Smooth muscle cell (in vitro differentiated cells): ENCODE measurements around the gene PCDHAC2. TPM values are rescaled to one million over a fixed set of nuclear protein-coding genes. Genes with fewer than 3 reads are reported as not detected.
A peak's percentile ranks its signal among the peaks of the same experiment; 100 is the strongest.

Experiments
- DNase-seq: peaks from one replicate; lab custom pipeline; 2025; ENCODE audit not compliant: unreplicated experiment; lab: John Stamatoyannopoulos, UW
- H2AFZ ChIP-seq: fragments of 200-600 bp; sonication (generic); 2 replicates; pipeline ENCODE4 v1.6.0; 2016; ENCODE audit warnings: antibody characterized with exemption, low read depth, mild to moderate bottlenecking
- H3F3A ChIP-seq: fragments of 200-600 bp; sonication (generic); 2 replicates; pipeline ENCODE4 v1.6.0; 2017; ENCODE audit warnings: antibody characterized with exemption, low read depth
- H3K27ac ChIP-seq: fragments of 200-600 bp; sonication (generic); 2 replicates; pipeline ENCODE4 v1.5.1; 2016; ENCODE audit warnings: low read depth, mild to moderate bottlenecking
- H3K27me3 ChIP-seq: fragments of 200-600 bp; sonication (generic); 2 replicates; pipeline ENCODE4 v1.6.1; 2016; ENCODE audit warnings: low read depth, mild to moderate bottlenecking
- H3K36me3 ChIP-seq: fragments of 200-600 bp; sonication (generic); 2 replicates; pipeline ENCODE4 v1.5.1; 2016; ENCODE audit warnings: low read depth
- H3K4me1 ChIP-seq: fragments of 200-600 bp; sonication (generic); 2 replicates; pipeline ENCODE4 v1.5.1; 2016; ENCODE audit warnings: low read depth
- H3K4me2 ChIP-seq: fragments of 200-600 bp; sonication (generic); 2 replicates; pipeline ENCODE4 v1.6.0; 2016; ENCODE audit warnings: mild to moderate bottlenecking
- H3K4me3 ChIP-seq: fragments of 200-600 bp; sonication (generic); 2 replicates; pipeline ENCODE4 v1.5.1; 2016; ENCODE audit warnings: mild to moderate bottlenecking
- H3K79me2 ChIP-seq: fragments of 200-600 bp; sonication (generic); 2 replicates; pipeline ENCODE4 v1.6.0; 2016; ENCODE audit warnings: low read depth, mild to moderate bottlenecking
- H3K9ac ChIP-seq: fragments of 200-600 bp; sonication (generic); 2 replicates; pipeline ENCODE4 v1.6.0; 2016; ENCODE audit warnings: low read depth
- H3K9me3 ChIP-seq: fragments of 200-600 bp; sonication (generic); replicated peaks from 2 replicates; pipeline ENCODE4 v1.5.1; 2016; ENCODE audit warnings: low read depth
- H4K20me1 ChIP-seq: fragments of 200-600 bp; sonication (generic); 2 replicates; pipeline ENCODE4 v1.6.0; 2016; ENCODE audit warnings: low read depth
- CTCF ChIP-seq: fragments of 200-600 bp; sonication (generic); IDR thresholded peaks from 2 replicates; pipeline ENCODE4 v1.5.1; 2017; ENCODE audit warnings: borderline replicate concordance, mild to moderate bottlenecking, antibody characterized with exemption; ENCODE audit not compliant: insufficient read depth, poor library complexity, severe bottlenecking
- WGBS: methylation state at CpG from one replicate; pipeline ENCODE4 v1.1.7; 2016; ENCODE audit warnings: low lambda C conversion rate; 5-methylcytosine and 5-hydroxymethylcytosine counted together
- polyA plus RNA-seq: library from polyadenylated mRNA; unstranded; fragments of >200 nt; fragmentation: Nextera tagmentation; extraction: Ambion mirVana; gene quantifications from 2 replicates; pipeline ENCODE4 v1.2.1, GENCODE V29; 2016
- total RNA-seq: library from RNA; depleted of rRNA; stranded (reverse); fragments of >200 nt; gene quantifications from 2 replicates; pipeline ENCODE4 v1.2.3, GENCODE V29; 2014

Gene PCDHAC2
- total and polyA plus RNA-seq, 2 experiments from 2014 or later, result 4.7 to 5.2 TPM

- no peak overlapping the region for H2AFZ ChIP-seq
- TF ChIP-seq CTCF, result no peak
- no peaks in the 10 kb centered on the region for H3K9me3 ChIP-seq
- H4K20me1 ChIP-seq, result no peaks in the 10 kb centered on the region
- no peak for DNase-seq
- H3K27me3 ChIP-seq, result no peaks in the 10 kb centered on the region
- H3K9ac ChIP-seq, result no peak overlapping the region
- H3K36me3 ChIP-seq, result no peaks in the 10 kb centered on the region
- 36% methylated on average over 5 of the region's 5 CpGs for WGBS
- no peak overlapping the region for H3K27ac ChIP-seq
- H3K4me2 ChIP-seq, result peak overlapping the region; percentile 34
- peaks cover 11% of the 10 kb centered on the region for H3F3A ChIP-seq
- H3K79me2 ChIP-seq, result no peaks in the 10 kb centered on the region
- H3K4me1 ChIP-seq, result peaks cover 18% of the 10 kb centered on the region
- no peak overlapping the region for H3K4me3 ChIP-seq
These were observed 15.9 kb downstream of the PCDHAC2 start for GRCh38 chr5:140982083-140982716.

DNA sequence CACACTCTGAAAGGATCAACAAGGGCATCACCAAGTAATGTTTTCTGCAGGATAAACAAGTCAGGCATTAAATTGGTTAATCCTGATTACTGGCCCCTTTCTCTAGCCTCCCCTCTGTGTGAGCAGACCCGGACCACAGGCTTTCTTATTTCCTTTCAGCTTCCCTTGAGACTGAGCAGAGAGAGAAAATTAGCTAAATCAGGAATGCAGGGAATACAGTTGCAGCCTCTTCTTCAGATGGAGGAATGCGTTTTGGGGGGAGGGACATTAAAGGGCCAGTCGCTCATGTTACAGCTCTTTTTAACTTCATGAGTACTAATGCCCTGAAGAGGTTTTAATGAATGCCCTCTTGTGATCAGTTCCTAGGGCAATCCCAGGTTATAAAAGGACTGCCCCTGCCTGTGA lies 19.8 kb downstream of the PCDHAC2 start:
- Histone ChIP-seq H3K9me3 (no peaks in the 10 kb centered on the region), H3F3A (peaks cover 7% of the 10 kb centered on the region), H3K79me2 (no peaks in the 10 kb centered on the region), H3K27ac (peak overlapping the region; percentile 93), H3K4me3 (no peak overlapping the region), H3K9ac (no peak overlapping the region), H3K4me1 (peaks cover 48% of the 10 kb centered on the region), H3K4me2 (peak overlapping the region; percentile 73), H2AFZ (no peak overlapping the region), H3K27me3 (no peaks in the 10 kb centered on the region), H4K20me1 (no peaks in the 10 kb centered on the region), H3K36me3 (no peaks in the 10 kb centered on the region)
- no peak for TF ChIP-seq CTCF
- 0% methylated on average over 3 of the region's 3 CpGs for WGBS
- no peak for DNase-seq

DNA sequence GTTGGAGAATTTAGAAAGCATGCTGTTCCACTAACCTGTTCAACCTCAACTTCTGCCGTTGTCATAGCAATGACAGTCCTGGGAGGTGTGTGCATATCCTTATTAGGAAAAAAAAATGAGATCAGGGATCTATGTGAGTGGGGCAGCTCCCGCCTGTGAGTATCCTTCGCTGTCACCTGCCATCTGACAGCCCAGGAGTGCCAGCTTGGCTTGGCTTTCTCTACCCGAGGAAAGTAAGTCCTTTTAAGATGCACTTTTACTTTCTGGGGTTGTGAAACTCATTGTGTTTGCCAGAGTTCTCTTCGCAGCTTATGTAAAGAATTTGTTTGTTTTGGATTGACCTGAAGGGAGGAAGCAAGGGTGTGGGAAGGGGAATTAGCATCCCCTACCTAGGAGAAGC lies 21.8 kb downstream of the PCDHAC2 start:
- Histone ChIP-seq H3F3A (peaks cover 7% of the 10 kb centered on the region), H3K36me3 (no peaks in the 10 kb centered on the region), H2AFZ (no peak overlapping the region), H4K20me1 (no peaks in the 10 kb centered on the region), H3K4me3 (no peak overlapping the region), H3K79me2 (no peaks in the 10 kb centered on the region), H3K4me1 (peaks cover 48% of the 10 kb centered on the region), H3K27ac (peak overlapping the region; percentile 93), H3K4me2 (peak overlapping the region; percentile 64), H3K9ac (peak overlapping the region; percentile 74), H3K27me3 (no peaks in the 10 kb centered on the region), H3K9me3 (no peaks in the 10 kb centered on the region)
- WGBS, result 66% methylated on average over 5 of the region's 5 CpGs
- no peak for TF ChIP-seq CTCF
- DNase-seq, result no peak

- H4K20me1 ChIP-seq, result no peaks in the 10 kb centered on the region
- peak overlapping the region; percentile 74 for H3K9ac ChIP-seq
- no peaks in the 10 kb centered on the region for H3K27me3 ChIP-seq
- DNase-seq, result no peak
- peaks cover 48% of the 10 kb centered on the region for H3K4me1 ChIP-seq
- no peaks in the 10 kb centered on the region for H3K36me3 ChIP-seq
- peak overlapping the region; percentile 93 for H3K27ac ChIP-seq
- WGBS, result 44% methylated on average over 5 of the region's 5 CpGs
- no peaks in the 10 kb centered on the region for H3K79me2 ChIP-seq
- peaks cover 7% of the 10 kb centered on the region for H3F3A ChIP-seq
- H3K4me2 ChIP-seq, result peak overlapping the region; percentile 64
- TF ChIP-seq CTCF, result no peak
- no peak overlapping the region for H3K4me3 ChIP-seq
- no peaks in the 10 kb centered on the region for H3K9me3 ChIP-seq
- no peak overlapping the region for H2AFZ ChIP-seq
These were observed 22.3 kb downstream of the PCDHAC2 start for GRCh38 chr5:140988608-140989007.
